ENCODE data around the gene MYO16.

GRCh38 chr13:108586826-108587225, 42.6 kb upstream of the MYO16 start:
- no peak for TF ChIP-seq RAD21 (conservative IDR thresholded peaks at IDR 0.05)
- TF ChIP-seq CTCF (IDR thresholded peaks at IDR 0.05; ENCODE audit: poor library complexity, severe bottlenecking): no peak
- no peak for TF ChIP-seq REST (IDR thresholded peaks at IDR 0.05; ENCODE audit: borderline replicate concordance)
- no peak for TF ChIP-seq EP300 (conservative IDR thresholded peaks at IDR 0.05; ENCODE audit: poor library complexity, severe bottlenecking)
- no peak for TF ChIP-seq EZH2 (IDR thresholded peaks at IDR 0.05; ENCODE audit: borderline replicate concordance, insufficient read depth, low read length, poor library complexity, severe bottlenecking)

All from neural cell (in vitro differentiated cells).